SK-N-SH treated with all-trans-retinoic acid at 6 μM for 48 hours (cell line): Measurements from ENCODE around the gene PHYHD1.

ENCODE experiments used
- ATAC-seq: fragments of 200-7000 bp; cut with Tn5 transposase; 3 replicates; pipeline ENCODE4 v1.9.1; 2020; ENCODE audit warnings: mild to moderate bottlenecking, moderate library complexity
- ARNTL ChIP-seq: fragments of 450-650 bp; formaldehyde crosslinking; IDR thresholded peaks from 2 replicates; pipeline ENCODE4 v1.5.0; 2020; ENCODE audit warnings: low read depth, mild to moderate bottlenecking, moderate library complexity, borderline replicate concordance
- BACH2 ChIP-seq: fragments of 250-450 bp; sonication (Bioruptor Pico); IDR thresholded peaks from 2 replicates; pipeline ENCODE4 v1.9.0; 2021; ENCODE audit warnings: mild to moderate bottlenecking, borderline replicate concordance
- CSDC2 ChIP-seq: fragments of 250-450 bp; sonication (Bioruptor Pico); IDR thresholded peaks from 2 replicates; pipeline ENCODE4 v1.5.0; 2020; ENCODE audit warnings: mild to moderate bottlenecking, moderate library complexity
- ESRRG ChIP-seq: fragments of 250-450 bp; sonication (Bioruptor Pico); IDR thresholded peaks from 2 replicates; pipeline ENCODE4 v1.6.1; 2021; ENCODE audit warnings: mild to moderate bottlenecking
- OSR1 ChIP-seq: fragments of 250-450 bp; sonication (Bioruptor Pico); IDR thresholded peaks from 2 replicates; pipeline ENCODE4 v1.8.0; 2022; ENCODE audit warnings: moderate library complexity, mild to moderate bottlenecking, inconsistent platforms
- PPARA ChIP-seq: fragments of 250-450 bp; sonication (Bioruptor Pico); IDR thresholded peaks from 2 replicates; pipeline ENCODE4 v1.5.0; 2020; ENCODE audit warnings: mild to moderate bottlenecking, borderline replicate concordance
- RARB ChIP-seq: fragments of 250-450 bp; sonication (Bioruptor Pico); IDR thresholded peaks from 2 replicates; pipeline ENCODE4 v1.8.0; 2021; ENCODE audit warnings: mild to moderate bottlenecking, moderate library complexity
- TCF4 ChIP-seq: fragments of 250-450 bp; sonication (Bioruptor Pico); IDR thresholded peaks from 2 replicates; pipeline ENCODE4 v1.8.0; 2021; ENCODE audit warnings: mild to moderate bottlenecking, moderate library complexity, borderline replicate concordance
- TOX ChIP-seq: fragments of 250-450 bp; sonication (Bioruptor Pico); IDR thresholded peaks from 2 replicates; pipeline ENCODE4 v1.8.0; 2021; ENCODE audit warnings: mild to moderate bottlenecking, moderate library complexity, borderline replicate concordance
- ZC3H10 ChIP-seq: fragments of 250-450 bp; sonication (Bioruptor Pico); IDR thresholded peaks from 2 replicates; pipeline ENCODE4 v1.5.1; 2021; ENCODE audit warnings: mild to moderate bottlenecking, moderate library complexity
- ZFP3 ChIP-seq: fragments of 250-450 bp; sonication (Bioruptor Pico); IDR thresholded peaks from 2 replicates; pipeline ENCODE4 v1.5.0; 2020; ENCODE audit warnings: mild to moderate bottlenecking, moderate library complexity
- ZFP30 ChIP-seq: fragments of 450-650 bp; formaldehyde crosslinking; IDR thresholded peaks from 2 replicates; pipeline ENCODE4 v1.5.0; 2022; ENCODE audit warnings: mild to moderate bottlenecking, moderate library complexity
- ZNF565 ChIP-seq: fragments of 450-650 bp; formaldehyde crosslinking; conservative IDR thresholded peaks from 2 replicates; pipeline ENCODE4 v1.5.0; 2020; ENCODE audit warnings: low read depth, mild to moderate bottlenecking, moderate library complexity
- ZNF70 ChIP-seq: fragments of 450-650 bp; formaldehyde crosslinking; IDR thresholded peaks from 2 replicates; pipeline ENCODE4 v1.5.0; 2020; ENCODE audit warnings: mild to moderate bottlenecking, moderate library complexity
- ZNF8 ChIP-seq: fragments of 450-650 bp; formaldehyde crosslinking; IDR thresholded peaks from 2 replicates; pipeline ENCODE4 v1.5.0; 2020; ENCODE audit warnings: mild to moderate bottlenecking, moderate library complexity
- TF ChIP-seq, protein P1 (sequence below): fragments of 250-450 bp; sonication (Bioruptor Pico); IDR thresholded peaks from 2 replicates; pipeline ENCODE4 v1.5.0; 2020; ENCODE audit warnings: mild to moderate bottlenecking, moderate library complexity
- TF ChIP-seq, protein P2 (sequence below): fragments of 250-450 bp; sonication (Bioruptor Pico); IDR thresholded peaks from 2 replicates; pipeline ENCODE4 v1.5.1; 2020; ENCODE audit warnings: low read depth, mild to moderate bottlenecking, moderate library complexity
- TF ChIP-seq, protein P3 (sequence below): fragments of 250-450 bp; sonication (Bioruptor Pico); IDR thresholded peaks from 2 replicates; pipeline ENCODE4 v1.8.0; 2021; ENCODE audit warnings: low read depth, mild to moderate bottlenecking, moderate library complexity, borderline replicate concordance
- TF ChIP-seq, protein P4 (sequence below): fragments of 250-450 bp; sonication (Bioruptor Pico); IDR thresholded peaks from 2 replicates; pipeline ENCODE4 v1.8.0; 2020; ENCODE audit warnings: mild to moderate bottlenecking, moderate library complexity, borderline replicate concordance
- TF ChIP-seq, protein P5 (sequence below): fragments of 250-450 bp; sonication (Bioruptor Pico); IDR thresholded peaks from 2 replicates; pipeline ENCODE4 v1.5.1; 2021; ENCODE audit warnings: mild to moderate bottlenecking, moderate library complexity

PHYHD1 gene

DNA sequence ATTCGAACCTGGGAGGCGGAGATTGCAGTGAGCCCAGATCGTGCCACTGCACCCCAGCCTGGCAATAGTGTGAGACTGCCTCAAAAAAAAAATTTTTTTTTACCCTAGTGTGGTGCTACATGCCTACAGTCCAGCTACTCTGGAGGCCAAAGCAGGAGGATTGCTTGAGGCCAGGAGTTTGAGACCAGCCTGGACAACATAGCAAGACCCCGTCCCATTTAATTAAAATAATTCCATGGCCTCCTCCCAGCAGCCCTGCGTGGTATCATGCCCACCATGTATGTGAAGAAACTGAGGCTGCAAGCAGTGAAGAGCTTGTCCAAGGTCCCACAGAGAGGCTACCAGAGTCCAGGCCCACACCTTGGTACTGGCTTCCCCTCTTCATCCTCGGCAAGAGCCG, 19.4 kb upstream of the PHYHD1 start (continued):
- TF ChIP-seq, protein P1, sequence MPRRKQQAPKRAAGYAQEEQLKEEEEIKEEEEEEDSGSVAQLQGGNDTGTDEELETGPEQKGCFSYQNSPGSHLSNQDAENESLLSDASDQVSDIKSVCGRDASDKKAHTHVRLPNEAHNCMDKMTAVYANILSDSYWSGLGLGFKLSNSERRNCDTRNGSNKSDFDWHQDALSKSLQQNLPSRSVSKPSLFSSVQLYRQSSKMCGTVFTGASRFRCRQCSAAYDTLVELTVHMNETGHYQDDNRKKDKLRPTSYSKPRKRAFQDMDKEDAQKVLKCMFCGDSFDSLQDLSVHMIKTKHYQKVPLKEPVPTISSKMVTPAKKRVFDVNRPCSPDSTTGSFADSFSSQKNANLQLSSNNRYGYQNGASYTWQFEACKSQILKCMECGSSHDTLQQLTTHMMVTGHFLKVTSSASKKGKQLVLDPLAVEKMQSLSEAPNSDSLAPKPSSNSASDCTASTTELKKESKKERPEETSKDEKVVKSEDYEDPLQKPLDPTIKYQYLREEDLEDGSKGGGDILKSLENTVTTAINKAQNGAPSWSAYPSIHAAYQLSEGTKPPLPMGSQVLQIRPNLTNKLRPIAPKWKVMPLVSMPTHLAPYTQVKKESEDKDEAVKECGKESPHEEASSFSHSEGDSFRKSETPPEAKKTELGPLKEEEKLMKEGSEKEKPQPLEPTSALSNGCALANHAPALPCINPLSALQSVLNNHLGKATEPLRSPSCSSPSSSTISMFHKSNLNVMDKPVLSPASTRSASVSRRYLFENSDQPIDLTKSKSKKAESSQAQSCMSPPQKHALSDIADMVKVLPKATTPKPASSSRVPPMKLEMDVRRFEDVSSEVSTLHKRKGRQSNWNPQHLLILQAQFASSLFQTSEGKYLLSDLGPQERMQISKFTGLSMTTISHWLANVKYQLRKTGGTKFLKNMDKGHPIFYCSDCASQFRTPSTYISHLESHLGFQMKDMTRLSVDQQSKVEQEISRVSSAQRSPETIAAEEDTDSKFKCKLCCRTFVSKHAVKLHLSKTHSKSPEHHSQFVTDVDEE (CRISPR knock-in tag) = no peak
- TF ChIP-seq, protein P2, sequence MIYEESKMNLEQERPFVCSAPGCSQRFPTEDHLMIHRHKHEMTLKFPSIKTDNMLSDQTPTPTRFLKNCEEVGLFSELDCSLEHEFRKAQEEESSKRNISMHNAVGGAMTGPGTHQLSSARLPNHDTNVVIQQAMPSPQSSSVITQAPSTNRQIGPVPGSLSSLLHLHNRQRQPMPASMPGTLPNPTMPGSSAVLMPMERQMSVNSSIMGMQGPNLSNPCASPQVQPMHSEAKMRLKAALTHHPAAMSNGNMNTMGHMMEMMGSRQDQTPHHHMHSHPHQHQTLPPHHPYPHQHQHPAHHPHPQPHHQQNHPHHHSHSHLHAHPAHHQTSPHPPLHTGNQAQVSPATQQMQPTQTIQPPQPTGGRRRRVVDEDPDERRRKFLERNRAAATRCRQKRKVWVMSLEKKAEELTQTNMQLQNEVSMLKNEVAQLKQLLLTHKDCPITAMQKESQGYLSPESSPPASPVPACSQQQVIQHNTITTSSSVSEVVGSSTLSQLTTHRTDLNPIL (CRISPR knock-in tag) = no peak
- TF ChIP-seq ZNF8 (CRISPR knock-in tag) = no peak
- no peak for TF ChIP-seq TCF4 (CRISPR knock-in tag)

DNA sequence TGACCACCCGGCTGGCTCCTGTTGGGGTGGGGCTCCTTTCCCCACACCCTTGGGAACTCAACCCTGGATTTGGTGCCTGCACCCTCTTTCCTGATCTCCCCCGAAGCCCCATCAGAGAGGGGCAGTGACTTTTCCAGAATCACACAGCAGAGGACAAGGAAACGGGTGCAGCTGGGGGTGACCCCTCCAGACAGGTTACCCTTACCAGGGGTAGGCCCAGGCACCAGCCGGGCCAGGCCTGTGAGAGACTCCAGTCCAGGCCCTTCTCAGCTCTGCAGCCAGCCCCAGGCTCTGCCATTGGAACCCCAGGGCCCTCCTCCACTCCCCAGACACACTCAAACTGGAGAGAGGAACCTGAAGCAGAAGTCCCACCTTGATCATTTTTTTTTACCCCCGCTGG, 19.0 kb upstream of the PHYHD1 start:
- TF ChIP-seq ZNF70 (no peak), ESRRG (CRISPR knock-in tag) (no peak)
- ATAC-seq = no peak

DNA sequence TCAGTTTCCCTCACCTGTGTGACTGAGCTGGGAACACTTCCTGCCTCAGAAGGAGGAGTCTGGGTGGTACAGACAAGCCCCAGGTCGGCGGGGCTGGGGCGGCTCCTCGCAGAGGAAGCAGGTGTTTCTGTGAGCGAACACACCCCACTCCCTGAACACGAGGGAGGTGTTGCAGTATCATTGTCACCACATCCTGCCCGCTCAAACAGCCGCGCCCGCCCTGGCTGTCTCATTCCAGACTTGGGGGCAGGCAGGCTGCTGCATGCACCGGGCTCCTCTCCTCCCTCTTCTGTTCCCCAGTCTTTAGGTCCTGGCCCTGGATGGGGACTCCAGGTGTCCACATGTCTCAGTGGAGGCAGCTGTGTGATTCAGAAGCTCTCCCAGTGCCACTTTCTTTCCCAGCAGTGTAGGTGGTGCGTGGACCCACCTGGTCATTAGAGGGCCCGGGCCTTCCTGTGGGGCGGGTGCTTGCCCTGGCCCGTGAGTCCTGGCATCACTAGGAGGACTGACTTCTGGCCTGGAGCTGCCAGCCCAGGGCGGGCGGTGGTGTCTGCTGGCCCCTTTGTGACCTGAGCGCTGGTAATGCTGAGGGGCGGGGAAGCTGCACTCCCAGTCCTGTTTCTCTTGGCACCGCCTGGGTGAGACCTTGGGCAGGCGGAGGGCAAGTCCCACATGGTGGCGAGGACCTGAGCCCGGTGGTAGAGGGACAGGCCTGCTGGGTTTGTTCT, 18.3 kb upstream of the PHYHD1 start:
- ATAC-seq = no peak; the same call in 2 of the 3 replicates
- TF ChIP-seq, protein P3, sequence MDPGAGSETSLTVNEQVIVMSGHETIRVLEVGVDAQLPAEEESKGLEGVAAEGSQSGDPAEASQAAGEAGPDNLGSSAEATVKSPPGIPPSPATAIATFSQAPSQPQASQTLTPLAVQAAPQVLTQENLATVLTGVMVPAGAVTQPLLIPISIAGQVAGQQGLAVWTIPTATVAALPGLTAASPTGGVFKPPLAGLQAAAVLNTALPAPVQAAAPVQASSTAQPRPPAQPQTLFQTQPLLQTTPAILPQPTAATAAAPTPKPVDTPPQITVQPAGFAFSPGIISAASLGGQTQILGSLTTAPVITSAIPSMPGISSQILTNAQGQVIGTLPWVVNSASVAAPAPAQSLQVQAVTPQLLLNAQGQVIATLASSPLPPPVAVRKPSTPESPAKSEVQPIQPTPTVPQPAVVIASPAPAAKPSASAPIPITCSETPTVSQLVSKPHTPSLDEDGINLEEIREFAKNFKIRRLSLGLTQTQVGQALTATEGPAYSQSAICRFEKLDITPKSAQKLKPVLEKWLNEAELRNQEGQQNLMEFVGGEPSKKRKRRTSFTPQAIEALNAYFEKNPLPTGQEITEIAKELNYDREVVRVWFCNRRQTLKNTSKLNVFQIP (CRISPR knock-in tag) = no peak
- TF ChIP-seq OSR1 (CRISPR knock-in tag) (no peak), ZC3H10 (CRISPR knock-in tag) (no peak), PPARA (no peak), ZFP30 (CRISPR knock-in tag) (no peak), ARNTL (CRISPR knock-in tag) (no peak), ZFP3 (CRISPR knock-in tag) (no peak), ZNF565 (CRISPR knock-in tag) (no peak), RARB (CRISPR knock-in tag) (no peak), BACH2 (CRISPR knock-in tag) (no peak), TOX (CRISPR knock-in tag) (no peak), ZNF8 (CRISPR knock-in tag) (no peak), TCF4 (CRISPR knock-in tag) (no peak), CSDC2 (CRISPR knock-in tag) (no peak)
- TF ChIP-seq, protein P2 (CRISPR knock-in tag) = no peak
- TF ChIP-seq, protein P4, sequence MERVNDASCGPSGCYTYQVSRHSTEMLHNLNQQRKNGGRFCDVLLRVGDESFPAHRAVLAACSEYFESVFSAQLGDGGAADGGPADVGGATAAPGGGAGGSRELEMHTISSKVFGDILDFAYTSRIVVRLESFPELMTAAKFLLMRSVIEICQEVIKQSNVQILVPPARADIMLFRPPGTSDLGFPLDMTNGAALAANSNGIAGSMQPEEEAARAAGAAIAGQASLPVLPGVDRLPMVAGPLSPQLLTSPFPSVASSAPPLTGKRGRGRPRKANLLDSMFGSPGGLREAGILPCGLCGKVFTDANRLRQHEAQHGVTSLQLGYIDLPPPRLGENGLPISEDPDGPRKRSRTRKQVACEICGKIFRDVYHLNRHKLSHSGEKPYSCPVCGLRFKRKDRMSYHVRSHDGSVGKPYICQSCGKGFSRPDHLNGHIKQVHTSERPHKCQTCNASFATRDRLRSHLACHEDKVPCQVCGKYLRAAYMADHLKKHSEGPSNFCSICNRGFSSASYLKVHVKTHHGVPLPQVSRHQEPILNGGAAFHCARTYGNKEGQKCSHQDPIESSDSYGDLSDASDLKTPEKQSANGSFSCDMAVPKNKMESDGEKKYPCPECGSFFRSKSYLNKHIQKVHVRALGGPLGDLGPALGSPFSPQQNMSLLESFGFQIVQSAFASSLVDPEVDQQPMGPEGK (CRISPR knock-in tag) = no peak
- TF ChIP-seq, protein P5, sequence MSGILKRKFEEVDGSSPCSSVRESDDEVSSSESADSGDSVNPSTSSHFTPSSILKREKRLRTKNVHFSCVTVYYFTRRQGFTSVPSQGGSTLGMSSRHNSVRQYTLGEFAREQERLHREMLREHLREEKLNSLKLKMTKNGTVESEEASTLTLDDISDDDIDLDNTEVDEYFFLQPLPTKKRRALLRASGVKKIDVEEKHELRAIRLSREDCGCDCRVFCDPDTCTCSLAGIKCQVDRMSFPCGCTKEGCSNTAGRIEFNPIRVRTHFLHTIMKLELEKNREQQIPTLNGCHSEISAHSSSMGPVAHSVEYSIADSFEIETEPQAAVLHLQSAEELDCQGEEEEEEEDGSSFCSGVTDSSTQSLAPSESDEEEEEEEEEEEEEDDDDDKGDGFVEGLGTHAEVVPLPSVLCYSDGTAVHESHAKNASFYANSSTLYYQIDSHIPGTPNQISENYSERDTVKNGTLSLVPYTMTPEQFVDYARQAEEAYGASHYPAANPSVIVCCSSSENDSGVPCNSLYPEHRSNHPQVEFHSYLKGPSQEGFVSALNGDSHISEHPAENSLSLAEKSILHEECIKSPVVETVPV (CRISPR knock-in tag) = no peak
